Left ventricle myocardium inferior (tissue), 1 donor: ENCODE results near the gene AP3S2. TPM values are rescaled to one million over a fixed set of nuclear protein-coding genes. Genes with fewer than 3 reads are reported as not detected.
A peak's percentile ranks its signal among the peaks of the same experiment; 100 is the strongest.
"Not testable (repeated sequence)": the region's sequence is repeated elsewhere in the genome, so short reads cannot be mapped to it uniquely, and the experiment has no call there.

Experiments used
- DNase-seq: peaks from one replicate; pipeline ENCODE4 v3.0.0-alpha.2; 2020
- H3K27ac ChIP-seq: fragments of 200-600 bp; replicated peaks from 2 replicates; pipeline ENCODE4 v1.8.0; 2021
- H3K27me3 ChIP-seq: fragments of 200-600 bp; 2 replicates; pipeline ENCODE4 v1.8.0; 2021; ENCODE audit warnings: low read depth
- H3K36me3 ChIP-seq: fragments of 200-600 bp; 2 replicates; pipeline ENCODE4 v1.8.0; 2021
- H3K4me1 ChIP-seq: fragments of 200-600 bp; 2 replicates; pipeline ENCODE4 v1.8.0; 2021
- H3K4me3 ChIP-seq: fragments of 200-600 bp; 2 replicates; pipeline ENCODE4 v1.8.0; 2021; ENCODE audit warnings: mild to moderate bottlenecking, moderate library complexity
- H3K9me3 ChIP-seq: fragments of 200-600 bp; replicated peaks from 2 replicates; pipeline ENCODE4 v1.8.0; 2021
- intact Hi-C: fragments of 100-400 bp; cut with micrococcal nuclease; formaldehyde crosslinking; loops from one replicate; pipeline ENCODE4 v1.11.0; 2022
- long read RNA-seq: library from polyadenylated mRNA; unstranded; transcript quantifications from one replicate; pipeline ENCODE4 v2.0.0, GENCODE V29; 2021
- total RNA-seq: library from RNA; stranded (reverse); fragmentation: NEBNext Ultra II Directional; extraction: Animal tissue kit (Norgen Biotek cat#: 25700); gene quantifications from one replicate; pipeline ENCODE4 v1.2.1, GENCODE V29; 2021
- TF ChIP-seq, protein P1 (sequence below): fragments of 200-600 bp; IDR thresholded peaks from 2 replicates; pipeline ENCODE4 v1.8.0; 2021; ENCODE audit warnings: antibody characterized with exemption, mild to moderate bottlenecking, borderline replicate concordance
- donor health status: DM: no; HTN: yes; CAD: no; lungs with severe emphysema.

The AP3S2 gene
- 44.1 TPM for total RNA-seq
- long read RNA-seq, full-length matches to known transcripts, result 136 of 160 reads
- long read RNA-seq, partial matches to known transcripts, result 1 of 160 reads
- long read RNA-seq, other reads (novel, unspliced or antisense), result 23 of 160 reads

- Histone ChIP-seq H3K27me3 (no peaks in the 10 kb centered on the region), H3K36me3 (peaks cover 2% of the 10 kb centered on the region), H3K4me1 (peaks cover 30% of the 10 kb centered on the region), H3K27ac (peak within 1 kb of the TSS; percentile 95), H3K4me3 (peak within 1 kb of the TSS; percentile 94), H3K9me3 (no peaks in the 10 kb centered on the region)
- intact Hi-C loops, result loop anchor here (10.0 kb wide), 1 partner anchor 181 kb away; no protein-coding TSS in a partner anchor
- TF ChIP-seq, protein P1, sequence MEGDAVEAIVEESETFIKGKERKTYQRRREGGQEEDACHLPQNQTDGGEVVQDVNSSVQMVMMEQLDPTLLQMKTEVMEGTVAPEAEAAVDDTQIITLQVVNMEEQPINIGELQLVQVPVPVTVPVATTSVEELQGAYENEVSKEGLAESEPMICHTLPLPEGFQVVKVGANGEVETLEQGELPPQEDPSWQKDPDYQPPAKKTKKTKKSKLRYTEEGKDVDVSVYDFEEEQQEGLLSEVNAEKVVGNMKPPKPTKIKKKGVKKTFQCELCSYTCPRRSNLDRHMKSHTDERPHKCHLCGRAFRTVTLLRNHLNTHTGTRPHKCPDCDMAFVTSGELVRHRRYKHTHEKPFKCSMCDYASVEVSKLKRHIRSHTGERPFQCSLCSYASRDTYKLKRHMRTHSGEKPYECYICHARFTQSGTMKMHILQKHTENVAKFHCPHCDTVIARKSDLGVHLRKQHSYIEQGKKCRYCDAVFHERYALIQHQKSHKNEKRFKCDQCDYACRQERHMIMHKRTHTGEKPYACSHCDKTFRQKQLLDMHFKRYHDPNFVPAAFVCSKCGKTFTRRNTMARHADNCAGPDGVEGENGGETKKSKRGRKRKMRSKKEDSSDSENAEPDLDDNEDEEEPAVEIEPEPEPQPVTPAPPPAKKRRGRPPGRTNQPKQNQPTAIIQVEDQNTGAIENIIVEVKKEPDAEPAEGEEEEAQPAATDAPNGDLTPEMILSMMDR, result no peak
- peak; percentile 88 for DNase-seq
These were observed at the start of gene AP3S2 for GRCh38 chr15:89893696-89894447. Gene AP3S2 (minus strand): TSS chr15:89893994. CDS start chr15:89893949, 45 bp downstream.

GRCh38 chr15:89939910-89940309, 46.1 kb upstream of the AP3S2 start:
- H3K9me3 ChIP-seq, result no peaks in the 10 kb centered on the region
- intact Hi-C loops, result no loop called here
- no peak for DNase-seq
- TF ChIP-seq, protein P1, result no peak
- no peaks in the 10 kb centered on the region for H3K36me3 ChIP-seq
- H3K4me1 ChIP-seq, result no peaks in the 10 kb centered on the region
- H3K27me3 ChIP-seq, result no peaks in the 10 kb centered on the region
- H3K27ac ChIP-seq, result no peak overlapping the region
- no peak overlapping the region for H3K4me3 ChIP-seq

DNA sequence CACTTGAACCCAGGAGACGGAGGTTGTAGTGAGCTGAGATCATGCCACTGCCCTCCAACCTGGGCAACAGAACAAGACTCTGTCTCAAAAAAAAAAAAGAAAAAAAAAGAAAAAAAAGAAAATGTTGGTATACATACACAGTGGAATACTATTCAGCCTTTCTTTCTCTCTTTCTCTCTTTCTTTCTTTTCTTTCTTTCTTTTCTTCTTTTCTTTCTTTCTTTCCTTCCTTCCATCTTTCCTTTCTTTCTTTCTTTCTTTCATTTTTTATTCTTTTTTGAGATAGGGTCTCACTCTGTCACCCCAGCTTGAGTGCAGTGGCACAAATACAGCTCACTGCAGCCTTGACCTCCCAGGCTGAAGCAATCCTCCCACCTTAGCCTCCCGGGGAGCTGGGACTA, 45.6 kb upstream of the AP3S2 start:
- intact Hi-C loops, H3K36me3 ChIP-seq, DNase-seq, H3K4me3 ChIP-seq, H3K27ac ChIP-seq, H3K4me1 ChIP-seq, H3K27me3 ChIP-seq, H3K9me3 ChIP-seq: not testable (repeated sequence)

- no peak overlapping the region for H3K4me3 ChIP-seq
- H3K27ac ChIP-seq, result no peak overlapping the region
- no peak for DNase-seq
- H3K9me3 ChIP-seq, result no peaks in the 10 kb centered on the region
- intact Hi-C loops, result no loop called here
- no peaks in the 10 kb centered on the region for H3K27me3 ChIP-seq
- no peaks in the 10 kb centered on the region for H3K4me1 ChIP-seq
- H3K36me3 ChIP-seq, result no peaks in the 10 kb centered on the region
- TF ChIP-seq, protein P1, result no peak
These were observed 43.9 kb upstream of the AP3S2 start for GRCh38 chr15:89937365-89938350.

- Histone ChIP-seq H3K9me3 (no peaks in the 10 kb centered on the region), H3K27me3 (no peaks in the 10 kb centered on the region), H3K27ac (no peak overlapping the region), H3K36me3 (no peaks in the 10 kb centered on the region), H3K4me3 (no peak overlapping the region), H3K4me1 (no peaks in the 10 kb centered on the region)
- intact Hi-C loops, result no loop called here
- DNase-seq, result no peak
- TF ChIP-seq, protein P1, result no peak
These were observed 43.0 kb upstream of the AP3S2 start for GRCh38 chr15:89936786-89937265.
